NCI-H1694 (cell line): ENCODE results near the gene CDC42EP2.

ENCODE experiments used
- DNase-seq: peaks from one replicate; lab custom pipeline; 2025; lab: John Stamatoyannopoulos, UW

Gene CDC42EP2

DNA sequence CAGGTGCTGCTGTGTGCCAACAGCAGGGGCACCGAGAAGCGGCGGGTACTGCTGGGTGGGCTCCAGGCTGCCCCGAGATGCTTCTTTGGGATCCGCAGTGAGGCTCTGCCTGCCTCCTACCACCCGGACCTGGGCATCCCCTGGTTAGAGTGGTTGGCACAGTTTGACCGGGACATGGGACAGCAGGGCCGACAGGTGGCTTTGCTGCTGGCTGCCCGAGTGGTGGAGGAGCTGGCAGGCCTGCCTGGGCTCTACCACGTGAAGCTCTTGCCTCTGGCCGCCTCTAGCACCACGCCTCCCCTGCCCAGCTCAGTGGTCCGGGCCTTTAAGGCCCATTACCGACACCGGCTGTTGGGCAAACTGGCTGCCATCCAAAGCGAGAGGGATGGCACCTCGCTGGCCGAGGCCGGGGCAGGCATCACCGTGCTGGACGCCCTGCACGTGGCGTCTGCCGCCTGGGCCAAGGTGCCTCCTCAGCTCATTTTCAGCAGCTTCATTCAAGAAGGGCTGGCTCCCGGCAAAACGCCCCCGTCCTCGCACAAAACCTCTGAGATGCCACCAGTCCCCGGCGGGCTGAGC lies 41.8 kb downstream of the CDC42EP2 start:
- no peak for DNase-seq

DNA sequence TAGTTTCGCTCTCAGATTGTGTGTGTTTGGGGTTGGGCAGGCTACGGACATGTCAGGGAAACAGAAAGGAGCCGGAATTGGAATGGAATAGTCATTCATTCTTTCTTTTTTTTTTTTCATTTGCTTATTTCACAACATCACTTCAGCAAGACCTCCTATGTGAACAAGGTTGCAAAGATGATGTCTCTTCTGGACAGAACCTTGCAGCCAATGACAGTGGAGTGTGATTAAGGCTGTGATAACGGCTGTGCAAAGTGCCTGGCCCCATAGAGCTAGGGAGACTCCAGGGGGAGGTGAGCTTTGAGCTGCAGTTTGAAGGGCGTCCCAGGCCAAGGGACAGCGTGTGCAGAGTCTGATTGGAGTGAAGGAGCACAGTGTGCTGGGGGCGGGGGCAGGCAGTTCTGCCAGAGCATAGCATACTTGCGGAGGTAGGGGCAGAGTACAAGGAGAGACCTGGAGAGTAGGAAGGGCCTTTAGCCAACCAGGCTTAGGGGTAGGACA lies 43.2 kb downstream of the CDC42EP2 start:
- DNase-seq: no peak

GRCh38 chr11:65362320-65362931 lies 47.8 kb downstream of the CDC42EP2 start:
- no peak for DNase-seq

GRCh38 chr11:65362966-65363365 lies 48.3 kb downstream of the CDC42EP2 start:
- no peak for DNase-seq

DNA sequence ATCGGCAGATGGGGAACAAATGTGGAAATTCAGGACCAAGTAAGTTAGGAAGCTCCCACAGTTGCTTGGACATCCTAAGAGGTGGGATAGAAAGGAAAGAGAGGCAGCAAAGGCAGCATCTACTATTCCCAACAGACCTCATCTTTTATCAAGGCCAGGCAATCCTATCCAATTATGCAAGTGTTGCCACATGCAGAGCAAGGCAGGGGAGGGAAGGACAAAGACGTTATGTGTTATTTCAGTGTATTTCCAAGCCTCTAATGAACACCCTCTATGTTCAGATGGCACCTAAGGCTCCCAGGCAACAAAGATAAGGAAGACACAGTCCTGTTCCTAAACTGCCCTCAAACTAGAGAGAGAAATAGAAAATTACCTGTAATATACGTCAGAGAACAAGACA lies 49.1 kb downstream of the CDC42EP2 start:
- no peak for DNase-seq

GRCh38 chr11:65366340-65366773 lies 51.7 kb downstream of the CDC42EP2 start:
- DNase-seq: peak; percentile 43

DNA sequence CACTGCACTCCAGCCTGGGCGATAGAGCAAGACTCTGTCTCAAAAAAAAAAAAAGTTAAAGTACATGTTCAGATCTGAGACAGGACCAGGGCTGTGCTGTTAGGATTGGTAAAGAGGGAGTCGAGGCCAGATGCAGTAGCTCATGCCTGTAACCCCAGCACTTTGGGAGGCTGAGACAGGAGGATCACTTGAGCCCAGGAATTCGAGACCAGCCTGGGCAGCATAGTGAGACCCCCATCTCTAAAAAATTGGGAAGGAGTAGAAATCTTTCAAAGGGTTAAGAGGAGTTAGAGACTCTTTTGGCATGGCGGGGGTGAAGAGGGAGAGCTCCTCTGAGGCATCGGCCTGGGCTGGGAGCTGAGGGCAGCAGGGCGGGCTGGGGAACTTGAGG lies 56.0 kb downstream of the CDC42EP2 start:
- DNase-seq: no peak
